GM18861 (cell line): Measurements from ENCODE around the gene KSR2.

ENCODE experiments used
- ATAC-seq: cut with Tn5 transposase; IDR thresholded peaks from one replicate; pipeline ENCODE4 v1.9.1; 2021; ENCODE audit not compliant: unreplicated experiment

Gene KSR2

GRCh38 chr12:117506333-117506732, 462.5 kb downstream of the KSR2 start:
- ATAC-seq: no peak

GRCh38 chr12:117502633-117503032, 466.2 kb downstream of the KSR2 start:
- no peak for ATAC-seq

GRCh38 chr12:117502233-117502632, 466.6 kb downstream of the KSR2 start:
- no peak for ATAC-seq

GRCh38 chr12:117501076-117501869, 467.5 kb downstream of the KSR2 start:
- no peak for ATAC-seq

GRCh38 chr12:117499759-117500485, 468.9 kb downstream of the KSR2 start:
- no peak for ATAC-seq

GRCh38 chr12:117498880-117499279, 469.9 kb downstream of the KSR2 start:
- no peak for ATAC-seq

GRCh38 chr12:117498256-117498655, 470.5 kb downstream of the KSR2 start:
- ATAC-seq: no peak

GRCh38 chr12:117497407-117497806, 471.4 kb downstream of the KSR2 start:
- ATAC-seq: no peak

- ATAC-seq: no peak
These were observed 473.7 kb downstream of the KSR2 start for GRCh38 chr12:117494833-117495655.

GRCh38 chr12:117491711-117492110, 477.1 kb downstream of the KSR2 start:
- ATAC-seq: no peak

GRCh38 chr12:117490130-117490529, 478.7 kb downstream of the KSR2 start:
- no peak for ATAC-seq

- ATAC-seq: no peak
These were observed 479.1 kb downstream of the KSR2 start for GRCh38 chr12:117489671-117490070.

GRCh38 chr12:117486840-117487659, 481.7 kb downstream of the KSR2 start:
- no peak for ATAC-seq

GRCh38 chr12:117485984-117486839, 482.6 kb downstream of the KSR2 start:
- ATAC-seq: no peak

GRCh38 chr12:117484901-117485300, 483.9 kb downstream of the KSR2 start:
- no peak for ATAC-seq

- ATAC-seq: no peak
These were observed 485.3 kb downstream of the KSR2 start for GRCh38 chr12:117483501-117483900.

GRCh38 chr12:117481470-117481869, 487.3 kb downstream of the KSR2 start:
- ATAC-seq: no peak

GRCh38 chr12:117476341-117476740, 492.4 kb downstream of the KSR2 start:
- no peak for ATAC-seq

GRCh38 chr12:117473856-117474255, 494.9 kb downstream of the KSR2 start:
- no peak for ATAC-seq

- no peak for ATAC-seq
These were observed 495.8 kb downstream of the KSR2 start for GRCh38 chr12:117472983-117473382.
